Breast epithelium (tissue), 3 donors: ENCODE results near the gene GRK5.

Source experiments
- CTCF ChIP-seq, 3 donors: fragments of 450-650 bp; IDR thresholded peaks; one replicate each; pipeline ENCODE4 v1.5.1; 2016 to 2017; ENCODE audit warnings: antibody characterized with exemption in 3 of 3, mild to moderate bottlenecking in 3 of 3, moderate library complexity in 3 of 3
- POLR2AphosphoS5 ChIP-seq, 3 donors: sonication (generic); formaldehyde crosslinking; IDR thresholded peaks; one replicate each; pipeline ENCODE4 v1.6.1; 2017; ENCODE audit warnings: antibody characterized with exemption in 3 of 3

GRCh38 chr10:119316729-119317097 is 109.3 kb downstream of the GRK5 start:
- TF ChIP-seq POLR2AphosphoS5 (IDR thresholded peaks at IDR 0.05) (no peak), CTCF (IDR thresholded peaks at IDR 0.05) (no peak)
